Measurements from ENCODE around the gene STBD1.

The STBD1 gene

DNA sequence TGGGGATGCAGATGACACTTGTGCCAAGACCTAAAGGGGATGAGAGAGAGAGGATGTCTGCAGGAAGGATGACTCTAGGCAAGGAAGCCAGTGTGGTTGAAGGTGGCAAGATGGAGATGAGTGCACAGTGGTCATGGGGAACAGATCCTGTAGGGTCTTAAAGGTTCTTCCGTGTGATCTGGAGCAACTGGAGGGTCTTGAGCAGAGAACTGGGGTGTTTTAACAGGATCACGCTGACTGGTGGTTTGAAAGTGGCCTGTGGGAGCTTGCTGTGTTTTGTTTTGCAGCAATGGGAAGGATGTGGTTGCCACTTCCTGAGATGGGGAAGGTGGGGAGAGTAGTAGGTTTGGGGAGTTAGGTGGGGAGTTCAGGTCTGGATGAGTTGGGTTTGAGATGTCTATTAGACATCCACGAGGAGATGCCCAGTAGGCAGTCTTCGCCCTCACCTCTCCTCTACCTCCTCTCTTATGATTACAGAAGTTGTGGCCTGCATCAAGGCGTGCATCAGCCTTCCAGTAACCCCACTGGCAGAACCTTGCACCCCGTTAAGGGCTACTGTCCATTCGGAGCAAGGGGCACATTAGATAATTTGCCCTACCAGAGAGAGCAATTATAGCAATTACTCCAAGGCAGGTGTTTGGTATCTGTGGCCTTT lies 1.4 kb upstream of the STBD1 start:
- peaks cover 43% of the 10 kb centered on the region for H3K79me2 ChIP-seq (ENCODE audit: control insufficient read depth, insufficient read depth, low read length, unreplicated experiment)
- H2AFZ ChIP-seq (ENCODE audit: low read length, unreplicated experiment): peak overlapping the region; percentile 72
- 0 out of 2 replicates have a peak, but pooled peaks cover 2% of the 10 kb centered on the region for H3K36me3 ChIP-seq (ENCODE audit: insufficient read depth, low read length)
- H3K27me3 ChIP-seq (ENCODE audit: insufficient read depth, low read length): no peaks in the 10 kb centered on the region
- peaks cover 38% of the 10 kb centered on the region for H3K4me1 ChIP-seq (ENCODE audit: control insufficient read depth, insufficient read depth, low read length, unreplicated experiment)
- peak overlapping the region; percentile 63; the same call in 1 of the 2 replicates for H3K27ac ChIP-seq (ENCODE audit: low read depth, low read length)
- H3K4me3 ChIP-seq (ENCODE audit: low read depth, low read length): peak overlapping the region; percentile 86

DNA sequence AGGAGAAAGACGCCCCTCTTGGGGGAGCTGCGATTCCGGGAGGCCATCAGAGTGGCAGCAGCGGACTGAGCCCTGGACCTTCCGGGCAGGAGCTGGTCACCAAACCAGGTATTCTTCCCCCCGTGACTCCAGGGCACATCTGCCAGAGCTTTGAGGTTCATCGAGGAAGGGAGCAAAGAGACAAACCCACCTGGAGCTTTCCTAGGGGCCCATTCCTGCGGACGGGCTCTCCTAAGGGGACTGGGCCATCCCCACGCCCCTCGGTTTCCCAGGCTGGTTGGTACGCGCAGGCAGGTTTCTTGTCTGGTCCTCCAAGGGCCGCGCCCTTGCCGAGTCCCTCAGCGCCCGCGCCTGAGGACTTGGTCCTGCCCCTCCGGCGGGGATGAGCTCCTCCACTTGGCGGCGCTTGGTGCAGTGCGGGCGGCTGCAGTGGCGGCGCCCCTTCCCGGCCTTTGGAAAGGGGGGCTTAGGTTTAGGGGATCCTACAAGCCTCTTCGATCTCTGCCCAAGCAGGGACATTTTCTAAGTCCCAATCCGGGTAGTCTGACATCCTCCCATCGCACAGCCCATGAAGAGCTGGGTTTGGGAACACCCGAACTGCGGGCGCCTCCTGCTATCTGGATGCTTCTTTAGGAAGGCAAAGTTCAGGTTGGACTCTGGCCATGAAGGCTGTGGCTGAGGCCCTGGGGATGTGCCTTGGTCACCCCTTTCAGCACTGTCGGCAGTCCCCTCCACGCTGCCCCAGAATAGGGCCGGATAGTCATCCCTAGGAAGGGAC lies 538 bp downstream of the STBD1 start:
- Histone ChIP-seq H3K79me2 (ENCODE audit: control insufficient read depth, insufficient read depth, low read length, unreplicated experiment) (peaks cover 43% of the 10 kb centered on the region), H2AFZ (ENCODE audit: low read length, unreplicated experiment) (peak overlapping the region; percentile 72), H3K4me3 (ENCODE audit: low read depth, low read length) (peak overlapping the region; percentile 86)

DNA sequence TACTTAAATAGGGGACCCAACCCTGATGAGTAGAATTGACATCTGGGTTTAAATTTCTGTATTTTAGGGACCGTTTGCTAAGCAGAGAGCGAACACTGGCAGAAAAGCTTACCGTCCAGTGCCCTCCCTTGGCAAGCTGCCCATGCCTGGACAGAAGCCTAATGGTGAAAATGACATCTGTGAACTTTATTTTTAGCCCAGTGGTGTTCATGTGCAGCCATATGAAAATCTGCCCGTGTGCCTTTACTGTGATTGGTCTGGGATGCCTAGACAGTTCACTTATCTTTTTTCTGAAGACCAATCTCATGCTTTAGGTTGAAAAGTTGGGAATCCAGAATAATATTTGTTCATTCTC lies 1.1 kb downstream of the STBD1 start:
- Histone ChIP-seq H3K4me3 (ENCODE audit: low read depth, low read length) (peak overlapping the region; percentile 86), H3K27me3 (ENCODE audit: insufficient read depth, low read length) (no peaks in the 10 kb centered on the region), H3K27ac (ENCODE audit: low read depth, low read length) (no peak overlapping the region), H3K36me3 (ENCODE audit: insufficient read depth, low read length) (0 out of 2 replicates have a peak, but pooled peaks cover 7% of the 10 kb centered on the region), H3K79me2 (ENCODE audit: control insufficient read depth, insufficient read depth, low read length, unreplicated experiment) (peaks cover 43% of the 10 kb centered on the region), H3K4me1 (ENCODE audit: control insufficient read depth, insufficient read depth, low read length, unreplicated experiment) (peaks cover 23% of the 10 kb centered on the region), H2AFZ (ENCODE audit: low read length, unreplicated experiment) (peak overlapping the region; percentile 16)

More for the DNA sequence above, 538 bp downstream of the STBD1 start:
- Histone ChIP-seq H3K27ac (ENCODE audit: low read depth, low read length) (peak overlapping the region; percentile 63), H3K4me1 (ENCODE audit: control insufficient read depth, insufficient read depth, low read length, unreplicated experiment) (peaks cover 26% of the 10 kb centered on the region), H3K27me3 (ENCODE audit: insufficient read depth, low read length) (no peaks in the 10 kb centered on the region), H3K36me3 (ENCODE audit: insufficient read depth, low read length) (0 out of 2 replicates have a peak, but pooled peaks cover 7% of the 10 kb centered on the region)

DNA sequence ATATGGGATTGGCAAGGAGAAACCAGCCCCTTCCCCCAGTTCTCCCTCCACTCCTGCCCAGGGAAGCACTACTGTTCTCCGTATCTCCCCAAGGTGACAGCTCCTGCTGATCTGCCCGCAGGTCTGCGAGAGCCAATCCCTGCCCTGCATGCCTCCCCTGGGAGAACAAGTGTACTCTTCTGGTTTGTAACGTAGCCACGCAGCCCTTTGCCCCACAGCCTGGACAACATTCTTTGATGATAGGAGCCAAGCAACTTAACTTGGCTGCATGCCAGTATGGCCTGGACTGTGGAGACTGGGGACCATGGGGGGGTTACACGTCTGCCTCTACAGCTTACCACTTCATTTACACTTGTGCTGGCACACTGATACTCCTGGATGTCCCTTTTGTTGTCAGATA lies 2.0 kb downstream of the STBD1 start:
- H3K27me3 ChIP-seq (ENCODE audit: insufficient read depth, low read length): no peaks in the 10 kb centered on the region
- peaks cover 41% of the 10 kb centered on the region for H3K79me2 ChIP-seq (ENCODE audit: control insufficient read depth, insufficient read depth, low read length, unreplicated experiment)
- H3K4me1 ChIP-seq (ENCODE audit: control insufficient read depth, insufficient read depth, low read length, unreplicated experiment): peaks cover 23% of the 10 kb centered on the region
- H3K27ac ChIP-seq (ENCODE audit: low read depth, low read length): no peak overlapping the region
- no peak overlapping the region for H2AFZ ChIP-seq (ENCODE audit: low read length, unreplicated experiment)
- H3K4me3 ChIP-seq (ENCODE audit: low read depth, low read length): no peak overlapping the region
- H3K36me3 ChIP-seq (ENCODE audit: insufficient read depth, low read length): 0 out of 2 replicates have a peak, but pooled peaks cover 7% of the 10 kb centered on the region

DNA sequence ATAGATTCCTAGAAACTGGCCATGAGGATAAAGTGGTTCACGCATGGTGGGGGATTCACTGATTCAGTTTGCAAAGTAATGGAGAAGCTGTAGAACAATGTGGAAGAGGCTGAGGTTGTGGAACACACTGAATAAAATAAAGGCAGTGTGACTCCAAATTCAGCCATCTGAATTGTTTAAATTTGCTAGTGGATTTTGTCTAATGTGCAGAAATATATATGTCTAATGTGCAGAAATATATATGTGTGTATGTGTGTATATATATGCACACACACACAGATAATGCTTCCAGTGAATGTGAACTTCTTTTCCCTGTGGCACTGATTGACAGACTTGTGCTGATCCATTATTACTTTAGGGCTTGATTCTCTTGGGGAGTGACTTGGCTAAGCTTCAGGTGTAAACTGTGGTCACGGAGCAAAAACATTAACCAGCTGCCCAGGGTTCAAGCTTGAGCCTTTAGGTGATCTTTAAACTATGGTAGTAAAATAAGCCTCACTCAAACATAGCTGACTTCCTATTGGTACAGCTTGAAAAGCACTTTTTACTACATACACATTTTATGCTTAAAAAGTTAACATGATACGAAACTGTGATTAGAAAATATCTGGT lies 3.5 kb downstream of the STBD1 start:
- H3K4me3 ChIP-seq (ENCODE audit: low read depth, low read length): no peak overlapping the region
- no peak overlapping the region for H2AFZ ChIP-seq (ENCODE audit: low read length, unreplicated experiment)
- H3K27ac ChIP-seq (ENCODE audit: low read depth, low read length): no peak overlapping the region
- H3K4me1 ChIP-seq (ENCODE audit: control insufficient read depth, insufficient read depth, low read length, unreplicated experiment): peaks cover 20% of the 10 kb centered on the region
- 0 out of 2 replicates have a peak, but pooled peaks cover 7% of the 10 kb centered on the region for H3K36me3 ChIP-seq (ENCODE audit: insufficient read depth, low read length)
- no peaks in the 10 kb centered on the region for H3K27me3 ChIP-seq (ENCODE audit: insufficient read depth, low read length)
- peaks cover 35% of the 10 kb centered on the region for H3K79me2 ChIP-seq (ENCODE audit: control insufficient read depth, insufficient read depth, low read length, unreplicated experiment)

DNA sequence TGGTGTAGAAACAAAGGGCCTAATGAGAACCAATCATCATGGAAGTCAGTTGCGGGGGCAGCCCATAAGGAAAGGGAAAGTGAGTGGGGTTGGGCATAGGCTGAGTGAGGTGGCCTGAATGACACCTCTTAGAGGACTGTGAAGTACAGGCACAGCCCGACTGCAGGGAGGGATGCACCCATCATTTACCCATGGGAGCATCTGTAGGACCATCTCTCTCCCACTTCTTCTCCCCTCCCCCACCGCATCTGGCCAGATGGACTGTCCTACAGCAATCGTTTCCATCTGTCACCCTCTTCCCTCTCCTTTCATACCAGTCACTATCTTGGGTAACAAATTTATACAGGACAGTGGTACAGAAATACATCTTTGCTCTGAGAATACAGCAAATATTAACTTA lies 4.2 kb downstream of the STBD1 start:
- peaks cover 29% of the 10 kb centered on the region for H3K79me2 ChIP-seq (ENCODE audit: control insufficient read depth, insufficient read depth, low read length, unreplicated experiment)
- H3K27me3 ChIP-seq (ENCODE audit: insufficient read depth, low read length): no peaks in the 10 kb centered on the region
- peaks cover 15% of the 10 kb centered on the region for H3K4me1 ChIP-seq (ENCODE audit: control insufficient read depth, insufficient read depth, low read length, unreplicated experiment)
- no peak overlapping the region for H2AFZ ChIP-seq (ENCODE audit: low read length, unreplicated experiment)
- no peak overlapping the region for H3K27ac ChIP-seq (ENCODE audit: low read depth, low read length)
- 0 out of 2 replicates have a peak, but pooled peaks cover 11% of the 10 kb centered on the region for H3K36me3 ChIP-seq (ENCODE audit: insufficient read depth, low read length)
- no peak overlapping the region for H3K4me3 ChIP-seq (ENCODE audit: low read depth, low read length)

DNA sequence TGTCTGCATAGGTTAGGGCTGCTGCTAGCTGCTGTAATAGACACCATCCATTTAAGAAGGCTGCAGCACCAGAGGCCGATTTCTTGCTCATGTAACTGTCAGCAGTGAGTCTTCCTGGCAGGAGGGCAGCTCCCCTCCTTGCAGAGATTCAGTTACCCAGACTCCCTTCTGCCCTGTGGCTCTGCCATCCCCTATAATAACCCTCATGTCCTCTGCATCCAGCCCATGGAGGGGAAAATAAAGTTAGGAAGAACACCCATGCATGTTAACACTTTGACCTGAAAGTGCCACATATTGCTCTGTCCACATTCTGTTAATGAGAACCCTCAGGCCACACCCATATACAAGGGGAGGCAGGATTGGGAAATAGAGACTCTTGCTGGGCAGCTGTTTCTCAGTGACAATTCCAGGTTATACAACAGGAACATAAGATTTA lies 5.4 kb downstream of the STBD1 start:
- no peaks in the 10 kb centered on the region for H3K27me3 ChIP-seq (ENCODE audit: insufficient read depth, low read length)
- 0 out of 2 replicates have a peak, but pooled peaks cover 11% of the 10 kb centered on the region for H3K36me3 ChIP-seq (ENCODE audit: insufficient read depth, low read length)
- no peak overlapping the region for H3K27ac ChIP-seq (ENCODE audit: low read depth, low read length)
- H3K4me3 ChIP-seq (ENCODE audit: low read depth, low read length): no peak overlapping the region
- peaks cover 25% of the 10 kb centered on the region for H3K79me2 ChIP-seq (ENCODE audit: control insufficient read depth, insufficient read depth, low read length, unreplicated experiment)
- H2AFZ ChIP-seq (ENCODE audit: low read length, unreplicated experiment): no peak overlapping the region
- H3K4me1 ChIP-seq (ENCODE audit: control insufficient read depth, insufficient read depth, low read length, unreplicated experiment): peaks cover 15% of the 10 kb centered on the region

DNA sequence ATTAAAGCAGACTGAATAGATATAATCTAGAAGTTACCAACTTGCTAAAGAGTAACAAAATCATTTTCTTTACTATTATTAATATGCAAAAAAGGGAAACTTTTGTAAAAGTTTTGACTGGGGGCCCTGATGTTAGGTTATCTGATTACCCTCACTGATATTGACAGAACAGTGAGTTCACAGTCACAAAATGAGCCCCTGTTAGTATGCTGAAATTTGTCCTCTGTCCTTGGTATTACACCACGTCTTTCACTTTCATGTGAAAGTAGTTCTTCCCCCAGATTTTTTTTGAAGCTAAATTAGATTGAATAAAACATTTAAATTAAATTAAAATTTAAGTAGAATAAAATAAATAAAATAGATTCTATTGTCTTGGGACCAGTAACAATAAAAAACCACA lies 5.9 kb downstream of the STBD1 start:
- H3K79me2 ChIP-seq (ENCODE audit: control insufficient read depth, insufficient read depth, low read length, unreplicated experiment): peaks cover 19% of the 10 kb centered on the region
- peaks cover 15% of the 10 kb centered on the region for H3K4me1 ChIP-seq (ENCODE audit: control insufficient read depth, insufficient read depth, low read length, unreplicated experiment)
- H3K27me3 ChIP-seq (ENCODE audit: insufficient read depth, low read length): no peaks in the 10 kb centered on the region
- H3K36me3 ChIP-seq (ENCODE audit: insufficient read depth, low read length): 0 out of 2 replicates have a peak, but pooled peaks cover 11% of the 10 kb centered on the region
- H3K4me3 ChIP-seq (ENCODE audit: low read depth, low read length): no peak overlapping the region
- H3K27ac ChIP-seq (ENCODE audit: low read depth, low read length): no peak overlapping the region
- H2AFZ ChIP-seq (ENCODE audit: low read length, unreplicated experiment): no peak overlapping the region

DNA sequence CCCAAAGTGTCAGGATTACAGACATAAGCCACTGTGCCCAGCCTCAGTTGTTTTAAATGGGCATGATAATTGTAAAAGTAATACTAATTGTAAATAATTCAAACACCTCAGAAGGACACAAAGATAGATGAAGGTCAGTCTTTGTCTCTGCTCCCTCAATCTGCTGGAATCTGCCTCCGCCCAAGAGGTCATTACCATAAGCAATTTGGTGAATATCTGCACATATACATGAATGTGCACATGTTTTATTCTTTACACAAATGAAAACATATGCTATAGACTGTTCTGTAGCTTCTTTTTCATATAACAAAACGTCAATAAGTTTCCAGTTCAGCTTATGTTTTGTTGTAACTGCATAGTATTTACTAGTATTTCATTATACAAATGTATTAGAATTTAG lies 7.0 kb downstream of the STBD1 start:
- H3K27ac ChIP-seq (ENCODE audit: low read depth, low read length): no peak overlapping the region
- H3K27me3 ChIP-seq (ENCODE audit: insufficient read depth, low read length): no peaks in the 10 kb centered on the region
- peaks cover 4% of the 10 kb centered on the region for H3K4me1 ChIP-seq (ENCODE audit: control insufficient read depth, insufficient read depth, low read length, unreplicated experiment)
- peaks cover 10% of the 10 kb centered on the region for H3K79me2 ChIP-seq (ENCODE audit: control insufficient read depth, insufficient read depth, low read length, unreplicated experiment)
- no peak overlapping the region for H3K4me3 ChIP-seq (ENCODE audit: low read depth, low read length)
- no peak overlapping the region for H2AFZ ChIP-seq (ENCODE audit: low read length, unreplicated experiment)
- 0 out of 2 replicates have a peak, but pooled peaks cover 11% of the 10 kb centered on the region for H3K36me3 ChIP-seq (ENCODE audit: insufficient read depth, low read length)

DNA sequence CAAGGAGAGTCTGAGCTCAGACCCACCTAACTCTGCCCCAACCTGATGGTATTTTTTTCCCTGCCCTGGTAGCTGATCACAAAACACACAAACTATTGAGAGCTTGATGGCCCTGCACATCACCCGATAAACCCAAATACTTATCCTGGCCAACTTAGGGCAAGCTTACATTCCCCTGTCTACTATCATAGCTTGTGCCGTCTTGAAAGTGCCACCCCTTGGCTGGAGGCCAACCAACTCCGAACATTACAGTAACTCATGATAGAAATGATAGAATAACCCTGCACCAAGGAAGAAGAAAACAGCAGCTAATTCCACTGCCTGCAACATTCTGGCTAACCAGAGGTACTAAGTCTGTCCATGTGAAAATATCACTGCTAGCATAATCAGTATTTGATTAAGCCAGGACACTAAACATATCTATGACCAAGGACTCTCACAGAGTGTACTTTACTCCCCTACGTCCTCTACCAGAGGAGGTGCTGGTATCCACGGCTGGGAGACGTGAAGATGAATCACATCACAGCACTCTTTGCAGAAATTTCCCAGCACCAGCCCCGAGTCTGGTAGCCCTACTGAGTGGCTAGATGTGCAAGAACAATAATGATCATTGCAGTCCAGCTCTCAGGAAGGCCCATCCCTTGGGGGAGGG lies 8.9 kb downstream of the STBD1 start:
- no peaks in the 10 kb centered on the region for H3K79me2 ChIP-seq (ENCODE audit: control insufficient read depth, insufficient read depth, low read length, unreplicated experiment)

More for the DNA sequence above, 8.9 kb downstream of the STBD1 start:
- Histone ChIP-seq H3K4me3 (ENCODE audit: low read depth, low read length) (no peak overlapping the region), H3K36me3 (ENCODE audit: insufficient read depth, low read length) (0 out of 2 replicates have a peak, but pooled peaks cover 6% of the 10 kb centered on the region), H2AFZ (ENCODE audit: low read length, unreplicated experiment) (no peak overlapping the region), H3K4me1 (ENCODE audit: control insufficient read depth, insufficient read depth, low read length, unreplicated experiment) (no peaks in the 10 kb centered on the region), H3K27me3 (ENCODE audit: insufficient read depth, low read length) (no peaks in the 10 kb centered on the region), H3K27ac (ENCODE audit: low read depth, low read length) (no peak overlapping the region)

Data from ACC112 (cell line).